Measurements from ENCODE around the gene GPR150. TPM values are rescaled to one million over a fixed set of nuclear protein-coding genes. Genes with fewer than 3 reads are reported as not detected.
A peak's percentile ranks its signal among the peaks of the same experiment; 100 is the strongest.

GPR150 gene
- total and polyA plus RNA-seq, 2 of the 13 experiments (the other 11 are each of a cell fraction or from before 2014, with no cell fraction given): 0.03 TPM; not detected in 1

DNA sequence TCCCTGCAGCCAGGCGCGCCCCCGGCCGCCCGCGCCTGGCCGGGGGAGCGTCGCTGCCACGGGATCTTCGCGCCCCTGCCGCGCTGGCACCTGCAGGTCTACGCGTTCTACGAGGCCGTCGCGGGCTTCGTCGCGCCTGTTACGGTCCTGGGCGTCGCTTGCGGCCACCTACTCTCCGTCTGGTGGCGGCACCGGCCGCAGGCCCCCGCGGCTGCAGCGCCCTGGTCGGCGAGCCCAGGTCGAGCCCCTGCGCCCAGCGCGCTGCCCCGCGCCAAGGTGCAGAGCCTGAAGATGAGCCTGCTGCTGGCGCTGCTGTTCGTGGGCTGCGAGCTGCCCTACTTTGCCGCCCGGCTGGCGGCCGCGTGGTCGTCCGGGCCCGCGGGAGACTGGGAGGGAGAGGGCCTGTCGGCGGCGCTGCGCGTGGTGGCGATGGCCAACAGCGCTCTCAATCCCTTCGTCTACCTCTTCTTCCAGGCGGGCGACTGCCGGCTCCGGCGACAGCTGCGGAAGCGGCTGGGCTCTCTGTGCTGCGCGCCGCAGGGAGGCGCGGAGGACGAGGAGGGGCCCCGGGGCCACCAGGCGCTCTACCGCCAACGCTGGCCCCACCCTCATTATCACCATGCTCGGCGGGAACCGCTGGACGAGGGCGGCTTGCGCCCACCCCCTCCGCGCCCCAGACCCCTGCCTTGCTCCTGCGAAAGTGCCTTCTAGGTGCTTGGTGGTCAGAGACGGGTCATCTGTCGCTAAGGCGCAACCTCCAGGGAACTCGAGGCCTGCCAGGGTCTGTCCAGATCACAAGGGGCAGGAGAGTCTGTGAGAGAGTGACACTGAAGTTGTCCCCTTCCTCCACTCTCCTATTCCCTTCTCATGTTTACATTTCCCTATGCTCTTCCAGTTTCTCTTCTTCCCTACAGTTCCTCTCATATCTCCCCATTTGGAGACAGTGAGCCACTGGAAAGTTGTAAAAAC is 1.3 kb downstream of the GPR150 start (continued):
- TF ChIP-seq NRL (CRISPR knock-in tag; IDR thresholded peaks at IDR 0.05; ENCODE audit: borderline replicate concordance): peak; percentile 70
- TF ChIP-seq BORCS8-MEF2B (CRISPR knock-in tag; IDR thresholded peaks at IDR 0.05): peak; percentile 60; the same call in 1 of the 2 replicates
- TF ChIP-seq ZNF382 (CRISPR knock-in tag; IDR thresholded peaks at IDR 0.05; ENCODE audit: borderline replicate concordance): no peak
- TF ChIP-seq GABPA (IDR thresholded peaks at IDR 0.05; ENCODE audit: low read depth, low read length): no peak
- no peak for TF ChIP-seq GABPA (CRISPR knock-in tag; IDR thresholded peaks at IDR 0.05; ENCODE audit: low read depth)
- peak; percentile 85; the same call in 1 of the 2 replicates for TF ChIP-seq ZNF790 (CRISPR knock-in tag; IDR thresholded peaks at IDR 0.05; ENCODE audit: borderline replicate concordance)
- TF ChIP-seq RFXAP (CRISPR knock-in tag; IDR thresholded peaks at IDR 0.05; ENCODE audit: borderline replicate concordance): peak; percentile 69
- no peak for TF ChIP-seq SOX5 (CRISPR knock-in tag; IDR thresholded peaks at IDR 0.05; ENCODE audit: borderline replicate concordance)
- TF ChIP-seq, protein P1, sequence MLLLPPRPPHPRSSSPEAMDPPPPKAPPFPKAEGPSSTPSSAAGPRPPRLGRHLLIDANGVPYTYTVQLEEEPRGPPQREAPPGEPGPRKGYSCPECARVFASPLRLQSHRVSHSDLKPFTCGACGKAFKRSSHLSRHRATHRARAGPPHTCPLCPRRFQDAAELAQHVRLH (CRISPR knock-in tag; IDR thresholded peaks at IDR 0.05; ENCODE audit: borderline replicate concordance, low read depth): no peak
- 0 out of 2 replicates have a peak, but pooled peaks have one; percentile 75 for TF ChIP-seq ZNF101 (CRISPR knock-in tag; IDR thresholded peaks at IDR 0.05; ENCODE audit: borderline replicate concordance, low read depth)
- TF ChIP-seq ZNF296 (CRISPR knock-in tag; conservative IDR thresholded peaks at IDR 0.05): no peak
- no peak for TF ChIP-seq LCORL (IDR thresholded peaks at IDR 0.05)
- TF ChIP-seq LCORL (CRISPR knock-in tag; IDR thresholded peaks at IDR 0.05): peak; percentile 58; the same call in 1 of the 2 replicates
- TF ChIP-seq, protein P2, sequence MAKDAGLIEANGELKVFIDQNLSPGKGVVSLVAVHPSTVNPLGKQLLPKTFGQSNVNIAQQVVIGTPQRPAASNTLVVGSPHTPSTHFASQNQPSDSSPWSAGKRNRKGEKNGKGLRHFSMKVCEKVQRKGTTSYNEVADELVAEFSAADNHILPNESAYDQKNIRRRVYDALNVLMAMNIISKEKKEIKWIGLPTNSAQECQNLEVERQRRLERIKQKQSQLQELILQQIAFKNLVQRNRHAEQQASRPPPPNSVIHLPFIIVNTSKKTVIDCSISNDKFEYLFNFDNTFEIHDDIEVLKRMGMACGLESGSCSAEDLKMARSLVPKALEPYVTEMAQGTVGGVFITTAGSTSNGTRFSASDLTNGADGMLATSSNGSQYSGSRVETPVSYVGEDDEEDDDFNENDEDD (CRISPR knock-in tag; IDR thresholded peaks at IDR 0.05; ENCODE audit: borderline replicate concordance): peak; percentile 83
- TF ChIP-seq FOXC1 (CRISPR knock-in tag; IDR thresholded peaks at IDR 0.05; ENCODE audit: borderline replicate concordance): peak; percentile 42; the same call in 1 of the 2 replicates
- TF ChIP-seq, protein P3, sequence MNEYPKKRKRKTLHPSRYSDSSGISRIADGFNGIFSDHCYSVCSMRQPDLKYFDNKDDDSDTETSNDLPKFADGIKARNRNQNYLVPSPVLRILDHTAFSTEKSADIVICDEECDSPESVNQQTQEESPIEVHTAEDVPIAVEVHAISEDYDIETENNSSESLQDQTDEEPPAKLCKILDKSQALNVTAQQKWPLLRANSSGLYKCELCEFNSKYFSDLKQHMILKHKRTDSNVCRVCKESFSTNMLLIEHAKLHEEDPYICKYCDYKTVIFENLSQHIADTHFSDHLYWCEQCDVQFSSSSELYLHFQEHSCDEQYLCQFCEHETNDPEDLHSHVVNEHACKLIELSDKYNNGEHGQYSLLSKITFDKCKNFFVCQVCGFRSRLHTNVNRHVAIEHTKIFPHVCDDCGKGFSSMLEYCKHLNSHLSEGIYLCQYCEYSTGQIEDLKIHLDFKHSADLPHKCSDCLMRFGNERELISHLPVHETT (CRISPR knock-in tag; conservative IDR thresholded peaks at IDR 0.05): peak; percentile 27; the same call in 1 of the 2 replicates
- TF ChIP-seq GABPB1 (CRISPR knock-in tag; IDR thresholded peaks at IDR 0.05): peak; percentile 40; the same call in 1 of the 2 replicates
- 0 out of 2 replicates have a peak, but pooled peaks have one; percentile 11 for TF ChIP-seq ZNF12 (CRISPR knock-in tag; IDR thresholded peaks at IDR 0.05)
- TF ChIP-seq ZNF235 (CRISPR knock-in tag; IDR thresholded peaks at IDR 0.05; ENCODE audit: borderline replicate concordance): 0 out of 2 replicates have a peak, but pooled peaks have one; percentile 67
- TF ChIP-seq ZNF589 (CRISPR knock-in tag; conservative IDR thresholded peaks at IDR 0.05): peak; percentile 58
- peak; percentile 71; the same call in 1 of the 2 replicates for TF ChIP-seq ZNF563 (CRISPR knock-in tag; IDR thresholded peaks at IDR 0.05)
- TF ChIP-seq, protein P4, sequence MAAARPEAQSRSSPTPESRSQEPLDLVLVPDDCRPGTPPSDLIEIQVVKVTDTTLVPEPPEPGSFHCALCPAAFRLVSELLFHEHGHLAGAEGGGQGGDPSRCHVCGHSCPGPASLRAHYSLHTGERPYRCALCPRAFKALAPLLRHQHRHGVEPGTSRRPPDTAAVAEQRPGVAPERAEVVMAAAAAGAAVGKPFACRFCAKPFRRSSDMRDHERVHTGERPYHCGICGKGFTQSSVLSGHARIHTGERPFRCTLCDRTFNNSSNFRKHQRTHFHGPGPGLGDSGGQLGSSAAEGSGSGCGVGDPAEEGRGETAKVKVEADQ (CRISPR knock-in tag; IDR thresholded peaks at IDR 0.05; ENCODE audit: borderline replicate concordance): 0 out of 2 replicates have a peak, but pooled peaks have one; percentile 21
- no peak; the same call in 1 of the 2 replicates for TF ChIP-seq KDM2A (CRISPR knock-in tag; IDR thresholded peaks at IDR 0.05; ENCODE audit: borderline replicate concordance, low read depth)
- TF ChIP-seq NKX3-1 (CRISPR knock-in tag; IDR thresholded peaks at IDR 0.05): 0 out of 2 replicates have a peak, but pooled peaks have one; percentile 48
- peak; percentile 78; the same call in 1 of the 2 replicates for TF ChIP-seq ZNF562 (CRISPR knock-in tag; IDR thresholded peaks at IDR 0.05; ENCODE audit: borderline replicate concordance)
